GM21526 (cell line): Measurements from ENCODE around the gene FAM151A.

Experiments used
- ATAC-seq: cut with Tn5 transposase; IDR thresholded peaks from one replicate; pipeline ENCODE4 v1.9.1; 2021; ENCODE audit warnings: moderate library complexity; ENCODE audit not compliant: unreplicated experiment, low FRiP score

The FAM151A gene

DNA sequence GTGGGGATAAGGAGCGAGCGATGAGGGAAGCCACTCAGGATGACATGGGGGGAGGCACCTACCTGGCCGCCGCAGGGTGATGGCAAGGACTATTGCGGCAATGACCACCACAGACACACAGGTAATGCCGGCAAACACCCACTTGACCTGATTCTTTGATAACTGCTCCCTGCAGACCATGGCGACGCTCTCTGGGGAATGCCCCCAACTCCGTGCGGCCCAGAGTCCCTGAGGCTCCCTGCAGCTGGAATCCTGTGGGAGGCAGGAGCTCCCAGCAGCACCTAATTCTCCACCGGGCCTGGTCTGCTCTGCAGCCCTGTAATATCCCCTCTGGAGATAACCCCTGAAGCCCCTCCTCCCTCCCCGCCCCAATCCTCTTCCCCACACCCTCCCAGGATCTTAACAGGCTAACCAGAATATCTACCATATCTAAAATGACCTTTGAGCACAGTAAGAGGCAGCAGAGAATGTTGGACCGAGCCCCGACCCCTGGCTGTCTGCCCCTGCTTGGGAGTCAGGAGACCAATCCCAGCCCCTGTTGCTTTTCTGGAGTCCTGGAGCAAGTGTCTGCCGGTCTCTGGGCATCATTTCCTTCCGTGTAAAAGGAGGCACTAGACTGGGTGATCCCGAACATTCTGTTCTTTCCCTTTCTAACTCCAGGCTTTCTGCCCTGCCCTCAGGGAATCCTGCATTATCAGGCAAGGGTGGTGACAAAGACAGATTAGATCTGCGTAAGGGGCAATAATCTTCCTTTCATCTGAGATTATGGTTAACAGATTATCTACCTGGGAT is at the start of gene FAM151A:
FAM151A (minus strand) TSS at position 310 of the 792 bp plus-strand sequence; CDS start at position 180, 130 bp downstream.
- no peak for ATAC-seq

DNA sequence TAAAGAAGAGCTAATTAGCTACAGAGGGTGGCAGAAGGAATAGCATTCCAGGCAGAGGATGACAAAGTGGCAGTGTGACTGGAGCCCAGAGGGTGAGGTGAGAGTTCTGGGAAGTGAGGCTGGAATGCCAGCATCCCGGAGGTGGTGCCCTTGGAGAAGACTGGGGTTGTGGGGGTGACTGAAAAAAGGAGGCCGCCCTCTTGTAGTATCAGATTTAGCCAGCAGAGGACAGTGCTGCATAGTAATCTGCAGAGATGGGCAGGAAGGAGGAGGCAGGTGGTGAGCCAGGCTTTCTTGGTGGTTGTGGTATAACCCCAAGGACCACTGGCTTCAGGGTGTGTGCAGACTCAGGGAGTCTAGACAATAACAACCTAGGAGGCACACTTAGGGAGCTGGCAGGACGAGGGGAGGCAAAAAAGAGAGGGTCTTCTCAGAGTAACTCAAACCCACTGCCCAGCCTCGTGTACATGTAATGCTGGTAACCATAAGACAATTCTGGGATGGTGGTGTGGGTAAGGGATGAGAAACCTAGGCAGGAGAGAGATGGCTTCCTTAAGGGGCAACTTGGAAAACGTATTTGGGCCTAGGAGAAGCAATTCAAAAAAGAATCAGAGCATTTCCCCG is 48.8 kb upstream of the FAM151A start:
- ATAC-seq: peak; percentile 52

DNA sequence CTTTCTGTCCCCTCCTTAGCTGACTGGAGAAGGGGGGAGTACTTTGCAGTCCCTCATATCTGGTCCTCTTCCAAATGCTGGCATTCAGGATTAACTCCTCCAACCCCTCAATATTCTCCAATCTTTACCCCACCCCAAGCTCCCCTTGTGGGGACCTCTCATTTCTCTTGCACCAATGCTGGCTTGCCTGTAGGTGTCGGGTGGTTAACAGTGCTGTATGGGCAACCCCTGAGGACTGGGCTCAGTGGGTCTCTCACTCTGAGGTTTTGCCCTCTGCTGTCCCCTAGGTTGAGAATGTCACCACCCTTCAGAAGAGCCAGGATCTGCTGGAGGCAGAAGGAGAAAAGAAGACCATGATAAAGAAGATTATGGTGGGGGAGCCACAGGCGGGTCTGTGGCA is 45.2 kb upstream of the FAM151A start:
- no peak for ATAC-seq

GRCh38 chr1:54667797-54668196 is 44.5 kb upstream of the FAM151A start:
- ATAC-seq: no peak

DNA sequence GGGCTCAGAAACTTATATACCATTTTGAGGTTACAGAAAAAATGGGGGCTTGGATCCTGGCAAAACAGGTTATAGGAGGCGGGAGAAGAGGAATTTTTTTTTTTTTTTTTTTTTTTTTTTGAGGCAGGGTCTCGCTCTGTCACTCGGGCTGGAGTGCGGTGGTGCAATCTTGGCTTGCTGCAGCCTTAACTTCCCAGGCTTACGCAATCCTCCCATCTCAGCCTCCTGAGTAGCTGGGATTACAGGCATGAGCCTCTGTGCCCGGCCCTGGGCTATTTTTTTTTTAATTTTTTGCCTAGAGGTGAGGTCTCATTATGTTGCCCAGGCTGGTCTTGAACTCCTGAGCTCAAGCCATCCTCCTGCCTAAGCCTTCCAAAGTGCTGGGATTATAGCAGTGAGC is 43.0 kb upstream of the FAM151A start:
- no peak for ATAC-seq

GRCh38 chr1:54665852-54666251 is 42.5 kb upstream of the FAM151A start:
- ATAC-seq: no peak

DNA sequence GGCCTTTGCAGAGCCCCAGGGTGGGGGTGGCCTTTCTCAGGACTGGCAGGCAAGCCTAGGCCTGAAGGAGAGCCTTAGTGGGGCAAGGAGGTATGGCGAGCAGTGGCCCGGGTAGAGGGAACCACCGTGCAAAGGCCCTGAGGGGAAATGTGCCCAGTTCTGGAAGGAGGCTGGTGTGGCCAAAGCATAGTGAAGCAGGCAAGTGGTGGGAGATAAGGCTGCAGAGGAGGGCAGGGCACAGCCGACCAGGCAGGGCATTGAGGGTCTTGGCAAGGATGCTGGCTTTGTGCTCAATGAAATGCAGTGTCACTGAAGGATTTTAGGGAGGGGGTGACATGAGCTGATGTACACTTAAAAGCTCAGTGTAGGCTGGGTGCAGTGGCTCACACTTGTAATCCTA is 41.0 kb upstream of the FAM151A start:
- ATAC-seq: no peak

- no peak for ATAC-seq
Observed at GRCh38 chr1:54663725-54664124, 40.4 kb upstream of the FAM151A start.

- no peak for ATAC-seq
Observed at GRCh38 chr1:54658164-54658913, 35.0 kb upstream of the FAM151A start.

- ATAC-seq: no peak
Observed at GRCh38 chr1:54653036-54653435, 29.7 kb upstream of the FAM151A start.

- ATAC-seq: no peak
Observed at GRCh38 chr1:54652168-54652567, 28.8 kb upstream of the FAM151A start.

- no peak for ATAC-seq
Observed at GRCh38 chr1:54651608-54652007, 28.3 kb upstream of the FAM151A start.

DNA sequence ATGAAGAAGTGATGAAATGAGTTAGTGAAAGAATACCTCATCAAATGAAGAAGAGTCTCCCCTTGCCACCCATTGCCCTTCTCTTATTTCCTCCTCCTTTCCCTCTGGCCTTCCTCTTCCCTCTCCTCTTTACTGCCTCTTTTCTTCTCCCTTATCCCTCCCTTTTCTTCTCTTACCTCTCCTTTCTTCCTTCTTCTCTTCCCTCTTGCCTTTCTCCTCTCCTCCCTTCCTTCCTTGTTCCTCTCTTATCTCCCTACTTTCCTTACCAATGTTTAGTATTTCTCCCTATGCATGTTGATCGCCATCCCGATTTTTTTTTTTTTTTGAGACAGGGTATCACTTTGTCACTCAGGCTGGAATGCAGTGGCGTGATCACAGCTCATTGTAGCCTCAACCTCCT is 27.1 kb upstream of the FAM151A start:
- ATAC-seq: no peak

DNA sequence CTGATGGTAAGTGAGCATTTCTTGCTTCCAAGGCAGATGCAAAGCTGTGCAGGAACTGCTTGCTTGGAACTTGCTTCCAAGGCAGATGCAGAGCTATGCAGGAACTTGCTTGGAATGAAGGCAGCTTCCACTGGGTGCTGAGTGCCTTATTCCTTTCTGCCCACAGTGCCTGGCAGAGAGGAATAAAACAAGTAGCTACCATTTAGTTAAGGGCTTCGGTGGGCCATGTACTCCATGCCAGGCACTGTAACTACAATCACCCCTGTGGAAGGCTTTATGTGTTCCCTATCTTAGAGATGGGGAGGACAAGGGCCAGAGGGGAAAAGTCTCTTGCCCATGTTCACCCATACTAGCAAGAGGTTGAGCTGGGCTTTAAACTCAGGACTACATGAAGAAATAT is 26.6 kb upstream of the FAM151A start:
- ATAC-seq: no peak

- no peak for ATAC-seq
Observed at GRCh38 chr1:54649130-54649898, 26.0 kb upstream of the FAM151A start.

GRCh38 chr1:54645806-54646676 is 22.7 kb upstream of the FAM151A start:
- no peak for ATAC-seq

- ATAC-seq: no peak
Observed at GRCh38 chr1:54643736-54644135, 20.4 kb upstream of the FAM151A start.

GRCh38 chr1:54640863-54641836 is 17.8 kb upstream of the FAM151A start, which contains the start of gene MROH7:
MROH7 (plus strand) TSS chr1:54641786; CDS start chr1:54652927, 11,141 bp downstream.
- no peak for ATAC-seq
